NCI-H510A treated with DMSO at 0.1 percent for 48 hours (cell line): ENCODE measurements around the gene PTPRN2.
"Not testable (repeated sequence)": the region's sequence is repeated elsewhere in the genome, so short reads cannot be mapped to it uniquely, and the experiment has no call there.

Source experiments
- DNase-seq: peaks from one replicate; lab custom pipeline; 2025; lab: John Stamatoyannopoulos, UW

Gene PTPRN2

GRCh38 chr7:158322616-158323530 is 264.8 kb downstream of the PTPRN2 start:
- DNase-seq: no peak

GRCh38 chr7:158321936-158322615 is 265.5 kb downstream of the PTPRN2 start:
- no peak for DNase-seq

- DNase-seq: no peak
Measured at GRCh38 chr7:158321056-158321700, 266.4 kb downstream of the PTPRN2 start.

GRCh38 chr7:158320328-158320727 is 267.3 kb downstream of the PTPRN2 start:
- DNase-seq: no peak

GRCh38 chr7:158318511-158318913 is 269.1 kb downstream of the PTPRN2 start:
- no peak for DNase-seq

DNA sequence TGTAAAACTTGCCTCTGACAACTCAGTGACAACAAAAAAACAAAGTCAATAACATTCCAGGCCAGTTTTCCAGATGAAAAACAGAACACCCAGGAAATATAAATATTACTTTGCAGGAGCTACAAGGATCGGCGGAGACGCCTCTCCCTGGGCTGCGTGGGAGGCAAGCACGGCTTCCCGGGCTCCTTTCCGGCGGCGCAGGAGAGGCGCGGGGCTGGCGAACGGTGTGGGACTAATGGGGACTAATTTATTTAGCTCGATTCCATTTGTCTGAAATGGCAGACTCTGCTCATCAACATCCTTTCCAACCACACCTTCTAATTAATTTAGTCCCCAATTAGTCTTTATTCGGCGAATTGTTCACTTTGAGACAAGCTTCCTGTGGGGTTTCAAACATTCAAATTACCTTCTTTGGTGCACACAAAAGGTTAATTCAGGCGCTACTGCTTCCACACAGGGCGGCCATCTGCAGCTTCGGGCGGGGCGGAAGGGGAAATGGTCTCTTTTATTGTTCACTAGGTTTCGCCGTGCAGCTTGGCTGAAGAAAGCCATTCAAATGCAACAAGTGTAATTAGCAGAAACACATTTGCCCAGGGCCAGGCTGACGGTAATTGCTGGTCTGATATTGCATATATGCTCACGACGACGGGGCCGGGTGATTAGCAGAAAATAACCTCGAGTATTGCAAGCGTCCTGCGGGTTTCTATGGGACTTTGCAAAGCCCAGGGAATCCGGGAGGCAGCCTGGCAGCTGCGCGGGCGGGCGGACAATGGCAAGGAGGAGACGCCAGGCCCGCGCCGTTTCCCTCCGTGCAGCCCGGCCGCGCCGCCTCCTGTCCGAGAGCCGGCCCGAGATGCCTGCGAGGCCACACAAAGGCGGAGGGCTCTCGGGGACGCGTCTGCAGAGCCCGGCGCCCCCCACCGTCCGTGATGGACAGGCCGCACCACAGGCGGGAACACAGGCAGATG is 270.1 kb downstream of the PTPRN2 start:
- no peak for DNase-seq

DNA sequence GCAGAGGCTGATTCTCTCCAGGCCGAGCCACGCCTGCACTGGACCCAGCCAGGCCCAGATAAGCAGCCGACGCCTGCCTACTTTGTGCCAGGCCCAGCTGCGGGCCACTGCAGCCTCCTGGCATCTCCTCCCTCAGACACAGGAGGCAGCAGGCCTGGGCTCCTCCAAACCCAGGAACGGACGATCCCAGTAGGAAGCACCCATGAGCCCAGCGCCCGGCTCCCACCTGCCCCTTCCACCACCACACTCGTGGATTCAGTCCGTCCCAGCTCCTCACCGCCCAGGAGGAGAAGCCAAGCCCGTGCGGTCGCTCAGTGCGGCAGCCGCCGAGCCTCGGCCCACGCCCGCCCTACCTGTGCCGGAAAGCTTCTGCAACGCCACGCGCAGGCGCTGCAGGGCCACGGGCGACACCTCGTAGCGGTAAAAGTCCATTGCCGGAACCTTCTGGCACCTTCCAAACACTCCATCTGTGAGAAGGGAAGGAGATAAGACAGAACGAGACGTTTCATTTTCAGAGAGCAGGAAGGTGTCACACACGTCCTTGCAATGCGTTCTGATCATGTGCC is 271.1 kb downstream of the PTPRN2 start:
- DNase-seq: no peak

- DNase-seq: no peak
Measured at GRCh38 chr7:158315881-158316280, 271.7 kb downstream of the PTPRN2 start.

DNA sequence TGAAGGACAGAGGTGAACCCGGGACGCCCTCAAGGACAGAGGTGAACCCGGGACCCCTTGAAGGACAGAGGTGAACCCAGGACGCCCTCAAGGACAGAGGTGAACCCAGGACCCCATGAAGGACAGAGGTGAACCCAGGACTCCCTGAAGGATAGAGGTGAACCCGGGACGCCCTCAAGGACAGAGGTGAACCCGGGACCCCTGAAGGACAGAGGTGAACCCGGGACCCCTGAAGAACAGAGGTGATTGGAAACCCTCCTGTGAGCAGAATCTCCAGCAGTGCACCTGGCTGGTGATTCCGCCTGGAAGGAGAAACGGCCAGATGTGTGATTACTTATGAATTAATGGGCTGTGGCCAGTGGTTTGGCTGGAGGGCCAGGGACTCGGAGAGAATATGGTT is 272.3 kb downstream of the PTPRN2 start:
- DNase-seq: no peak

- DNase-seq: no peak
Measured at GRCh38 chr7:158314394-158314793, 273.2 kb downstream of the PTPRN2 start.

- DNase-seq: no peak
Measured at GRCh38 chr7:158313931-158314330, 273.7 kb downstream of the PTPRN2 start.

DNA sequence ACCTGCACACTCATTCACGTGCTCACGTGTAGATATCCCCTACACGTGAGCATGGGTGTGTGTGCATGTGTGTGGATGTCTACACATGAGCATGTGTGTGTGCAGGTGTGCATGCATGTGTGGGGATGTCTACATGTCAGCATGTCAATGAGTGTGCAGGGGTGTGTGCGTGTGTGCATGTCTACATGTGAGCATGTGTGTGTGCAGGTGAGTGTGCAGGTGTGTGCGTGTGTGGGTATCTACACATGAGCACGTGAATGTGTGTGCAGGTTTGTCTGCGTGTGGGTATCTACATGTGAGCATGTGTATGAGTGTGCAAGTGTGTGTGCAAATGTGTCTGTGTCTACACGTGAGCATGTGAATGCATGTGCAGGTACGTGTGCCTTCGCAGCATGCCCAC is 274.8 kb downstream of the PTPRN2 start:
- no peak for DNase-seq

DNA sequence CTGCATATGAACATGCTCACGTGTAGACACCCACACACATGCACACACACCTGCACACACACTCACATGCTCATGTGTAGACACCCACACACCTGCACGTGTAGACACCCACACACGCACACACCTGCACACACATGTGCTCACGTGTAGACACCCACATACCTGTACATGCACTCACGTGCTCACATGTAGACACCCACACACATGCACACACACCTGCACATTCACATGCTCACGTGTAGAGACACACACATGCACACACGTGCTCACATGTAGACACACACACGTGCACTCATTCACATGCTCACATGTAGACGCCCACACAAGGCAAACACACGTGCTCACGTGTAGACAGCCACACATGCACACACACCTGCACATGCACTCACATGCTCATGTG is 275.8 kb downstream of the PTPRN2 start:
- DNase-seq: no peak

GRCh38 chr7:158310924-158311666 is 276.5 kb downstream of the PTPRN2 start:
- no peak for DNase-seq

- no peak for DNase-seq
Measured at GRCh38 chr7:158309868-158310763, 277.5 kb downstream of the PTPRN2 start.

GRCh38 chr7:158308001-158308400 is 279.6 kb downstream of the PTPRN2 start:
- no peak for DNase-seq

GRCh38 chr7:158304072-158304471 is 283.6 kb downstream of the PTPRN2 start:
- not testable (repeated sequence) for DNase-seq

DNA sequence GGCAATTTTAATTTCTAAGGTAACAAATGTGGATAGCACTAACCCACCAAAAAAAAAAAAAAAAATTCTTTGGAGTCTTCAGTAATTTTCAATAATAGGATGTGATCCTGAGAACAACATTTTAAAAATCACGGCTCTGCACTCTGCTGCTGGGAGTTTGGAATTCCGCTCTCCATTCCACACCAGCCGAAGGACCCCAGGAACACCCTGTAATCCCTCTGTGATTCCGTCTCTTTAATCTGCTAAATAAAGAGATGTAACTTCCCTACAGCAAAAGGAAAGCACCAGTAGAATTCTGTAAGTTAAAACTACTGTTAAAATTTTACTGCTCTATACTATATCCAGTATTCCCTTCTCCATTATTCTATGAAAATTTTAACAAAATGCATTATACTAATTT is 284.5 kb downstream of the PTPRN2 start:
- no peak for DNase-seq

- no peak for DNase-seq
Measured at GRCh38 chr7:158302274-158303070, 285.2 kb downstream of the PTPRN2 start.
